ENCODE results near the gene CD177. TPM values are rescaled to one million over a fixed set of nuclear protein-coding genes. Genes with fewer than 3 reads are reported as not detected.
"Not testable (repeated sequence)": the region's sequence is repeated elsewhere in the genome, so short reads cannot be mapped to it uniquely, and the experiment has no call there.

Gene CD177
- total RNA-seq, 1 experiment from 2014 or later, result not detected

DNA sequence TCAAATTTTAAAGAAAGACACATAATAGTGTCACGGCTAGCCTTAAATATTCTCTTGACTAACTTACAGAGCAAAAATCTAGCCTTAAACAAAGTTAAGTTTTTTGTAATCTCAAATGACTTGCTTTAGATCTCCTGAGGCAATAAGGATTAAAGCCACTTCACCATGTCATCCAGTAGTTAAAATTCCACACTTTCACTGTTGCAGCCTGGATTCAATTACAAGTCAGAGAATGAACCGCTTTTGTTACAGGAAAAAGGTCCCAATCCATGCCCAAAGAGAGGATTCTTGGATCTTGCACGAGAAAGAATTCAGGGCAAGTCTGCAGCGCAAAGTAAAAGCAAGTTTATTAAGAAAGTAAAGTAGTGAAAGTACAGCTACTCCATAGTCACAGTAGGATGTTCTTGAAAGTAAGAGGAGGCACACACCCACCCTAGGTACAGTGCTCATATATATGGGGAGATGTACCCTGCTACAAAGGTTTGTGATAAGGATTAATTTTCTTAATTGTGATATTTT lies 34.6 kb upstream of the CD177 start:
- peaks cover 13% of the 10 kb centered on the region for H3K4me1 Mint-ChIP-seq (ENCODE audit: low read depth, unreplicated experiment)
- no peaks in the 10 kb centered on the region for H3K36me3 Mint-ChIP-seq (ENCODE audit: insufficient read depth, unreplicated experiment)
- no peak overlapping the region for H3K27ac Mint-ChIP-seq (ENCODE audit: unreplicated experiment)
- no peak overlapping the region for H3K4me3 Mint-ChIP-seq (ENCODE audit: unreplicated experiment)
- BruUV-seq (replicated peaks), result no TSS peak
- Histone ChIP-seq H3K27me3 (replicated peaks; ENCODE audit: control insufficient read depth, insufficient read depth, low read length) (no peaks in the 10 kb centered on the region), H3K4me1 (no peaks in the 10 kb centered on the region), H3K9me3 (peaks cover 8% of the 10 kb centered on the region), H3K4me3 (ENCODE audit: low read depth, low read length) (no peak overlapping the region), H3K36me3 (ENCODE audit: control insufficient read depth, insufficient read depth, low read length) (no peaks in the 10 kb centered on the region)
- TF ChIP-seq CTCF (IDR thresholded peaks at IDR 0.05; ENCODE audit: insufficient read depth in 1 of 2, low read depth in 1 of 2, low read length in 1 of 2, severe bottlenecking in 1 of 2, unreplicated experiment in 1 of 2), result no peak
- intact Hi-C loops (cut with micrococcal nuclease; ENCODE audit: unreplicated experiment), result no loop called here
- peaks cover 29% of the 10 kb centered on the region for H3K9me3 Mint-ChIP-seq (ENCODE audit: unreplicated experiment)
- CTCF ChIA-PET, result no interaction called here
- DNase-seq, result no peak
- no peaks in the 10 kb centered on the region for H3K27me3 Mint-ChIP-seq (ENCODE audit: insufficient read depth, unreplicated experiment)
- POLR2A ChIA-PET, result no interaction called here

DNA sequence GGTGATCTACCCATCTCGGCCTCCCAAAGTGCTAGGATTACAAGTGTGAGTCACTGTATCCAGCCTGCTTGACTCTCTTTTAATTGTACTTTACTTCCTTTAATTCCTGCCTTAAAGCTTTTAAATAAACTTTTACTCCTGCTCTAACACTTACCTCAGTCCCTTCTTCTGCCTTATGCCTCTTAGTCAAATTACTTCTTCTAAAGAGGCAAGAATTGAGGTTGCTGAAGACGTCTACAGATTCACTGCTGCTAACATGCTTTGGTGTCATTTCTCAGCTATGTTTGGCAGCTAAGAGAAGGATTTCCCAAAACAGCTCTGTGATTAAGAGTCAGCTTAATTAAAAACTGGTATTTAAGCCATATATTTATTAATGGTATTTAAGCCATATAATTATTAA lies 32.9 kb upstream of the CD177 start:
- no peaks in the 10 kb centered on the region for H3K36me3 Mint-ChIP-seq (ENCODE audit: insufficient read depth, unreplicated experiment)
- BruUV-seq (replicated peaks), result no TSS peak
- peaks cover 16% of the 10 kb centered on the region for H3K9me3 Mint-ChIP-seq (ENCODE audit: unreplicated experiment)
- Histone ChIP-seq H3K27me3 (replicated peaks; ENCODE audit: control insufficient read depth, insufficient read depth, low read length) (no peaks in the 10 kb centered on the region), H3K36me3 (ENCODE audit: control insufficient read depth, insufficient read depth, low read length) (no peaks in the 10 kb centered on the region), H3K4me3 (ENCODE audit: low read depth, low read length) (no peak overlapping the region), H3K4me1 (no peaks in the 10 kb centered on the region), H3K9me3 (peaks cover 8% of the 10 kb centered on the region)
- no peak for DNase-seq
- CTCF ChIA-PET, result no interaction called here
- no peak overlapping the region for H3K27ac Mint-ChIP-seq (ENCODE audit: unreplicated experiment)
- no peak overlapping the region for H3K4me3 Mint-ChIP-seq (ENCODE audit: unreplicated experiment)
- H3K27me3 Mint-ChIP-seq (ENCODE audit: insufficient read depth, unreplicated experiment), result no peaks in the 10 kb centered on the region
- no peak for TF ChIP-seq CTCF (IDR thresholded peaks at IDR 0.05; ENCODE audit: insufficient read depth in 1 of 2, low read depth in 1 of 2, low read length in 1 of 2, severe bottlenecking in 1 of 2, unreplicated experiment in 1 of 2)
- no peaks in the 10 kb centered on the region for H3K4me1 Mint-ChIP-seq (ENCODE audit: low read depth, unreplicated experiment)
- POLR2A ChIA-PET, result no interaction called here
- intact Hi-C loops (cut with micrococcal nuclease; ENCODE audit: unreplicated experiment), result no loop called here

- H3K36me3 ChIP-seq (ENCODE audit: control insufficient read depth, insufficient read depth, low read length); DNase-seq; H3K4me1 Mint-ChIP-seq (ENCODE audit: low read depth, unreplicated experiment); POLR2A ChIA-PET; H3K4me3 ChIP-seq (ENCODE audit: low read depth, low read length); H3K27ac Mint-ChIP-seq (ENCODE audit: unreplicated experiment); BruUV-seq (replicated peaks); H3K27me3 Mint-ChIP-seq (ENCODE audit: insufficient read depth, unreplicated experiment); H3K36me3 Mint-ChIP-seq (ENCODE audit: insufficient read depth, unreplicated experiment); H3K4me3 Mint-ChIP-seq (ENCODE audit: unreplicated experiment); CTCF ChIA-PET; H3K4me1 ChIP-seq; intact Hi-C loops (cut with micrococcal nuclease; ENCODE audit: unreplicated experiment); H3K9me3 ChIP-seq; H3K27me3 ChIP-seq (replicated peaks; ENCODE audit: control insufficient read depth, insufficient read depth, low read length): not testable (repeated sequence)
- peaks cover 15% of the 10 kb centered on the region for H3K9me3 Mint-ChIP-seq (ENCODE audit: unreplicated experiment)
Measured at GRCh38 chr19:43326761-43327160, 26.7 kb upstream of the CD177 start.

DNA sequence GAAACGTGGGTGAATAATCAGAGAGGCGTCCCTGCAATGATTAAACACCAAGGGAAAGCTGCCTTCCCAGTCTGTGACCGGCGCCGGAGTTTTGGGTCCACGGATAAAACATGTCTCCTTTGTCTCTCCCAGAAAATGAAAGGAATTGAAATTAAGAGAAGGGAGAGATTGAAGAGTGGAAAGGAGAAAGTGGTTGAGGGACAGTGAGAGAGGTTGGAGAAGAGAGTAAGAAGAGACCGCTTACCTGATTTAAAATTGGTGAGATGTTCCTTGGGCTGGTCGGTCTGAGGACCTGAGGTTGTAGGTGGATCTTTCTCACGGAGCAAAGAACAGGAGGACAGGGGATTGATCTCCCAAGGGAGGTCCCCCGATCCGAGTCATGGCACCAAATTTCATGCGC lies 24.9 kb upstream of the CD177 start:
- BruUV-seq (replicated peaks); POLR2A ChIA-PET; H3K27me3 Mint-ChIP-seq (ENCODE audit: insufficient read depth, unreplicated experiment); H3K36me3 Mint-ChIP-seq (ENCODE audit: insufficient read depth, unreplicated experiment); H3K9me3 ChIP-seq; H3K36me3 ChIP-seq (ENCODE audit: control insufficient read depth, insufficient read depth, low read length); H3K4me1 ChIP-seq; H3K27me3 ChIP-seq (replicated peaks; ENCODE audit: control insufficient read depth, insufficient read depth, low read length); H3K4me3 Mint-ChIP-seq (ENCODE audit: unreplicated experiment); H3K4me1 Mint-ChIP-seq (ENCODE audit: low read depth, unreplicated experiment); CTCF ChIA-PET; H3K4me3 ChIP-seq (ENCODE audit: low read depth, low read length); DNase-seq; H3K27ac Mint-ChIP-seq (ENCODE audit: unreplicated experiment): not testable (repeated sequence)
- intact Hi-C loops (cut with micrococcal nuclease; ENCODE audit: unreplicated experiment), result loop anchor here (2.0 kb wide), 1 partner anchor 24 kb away; no protein-coding TSS in a partner anchor
- H3K9me3 Mint-ChIP-seq (ENCODE audit: unreplicated experiment), result peaks cover 15% of the 10 kb centered on the region

GRCh38 chr19:43329049-43329448 lies 24.4 kb upstream of the CD177 start:
- H3K36me3 ChIP-seq (ENCODE audit: control insufficient read depth, insufficient read depth, low read length); H3K4me1 ChIP-seq; BruUV-seq (replicated peaks); H3K9me3 ChIP-seq; H3K27ac Mint-ChIP-seq (ENCODE audit: unreplicated experiment); POLR2A ChIA-PET; CTCF ChIA-PET; H3K36me3 Mint-ChIP-seq (ENCODE audit: insufficient read depth, unreplicated experiment); H3K4me3 ChIP-seq (ENCODE audit: low read depth, low read length); H3K27me3 ChIP-seq (replicated peaks; ENCODE audit: control insufficient read depth, insufficient read depth, low read length); H3K4me1 Mint-ChIP-seq (ENCODE audit: low read depth, unreplicated experiment); H3K27me3 Mint-ChIP-seq (ENCODE audit: insufficient read depth, unreplicated experiment); H3K4me3 Mint-ChIP-seq (ENCODE audit: unreplicated experiment); DNase-seq: not testable (repeated sequence)
- intact Hi-C loops (cut with micrococcal nuclease; ENCODE audit: unreplicated experiment), result loop anchor here (2.0 kb wide), 1 partner anchor 24 kb away; no protein-coding TSS in a partner anchor
- peaks cover 15% of the 10 kb centered on the region for H3K9me3 Mint-ChIP-seq (ENCODE audit: unreplicated experiment)
